Sigmoid colon (tissue), 4 donors: ENCODE measurements around the gene TTN.

Source experiments
- EP300 ChIP-seq, 4 donors: sonication (generic); formaldehyde crosslinking; IDR thresholded peaks; one replicate each; pipeline ENCODE4 v1.6.1; 2017; ENCODE audit warnings: antibody characterized with exemption in 4 of 4
- POLR2A ChIP-seq, 2 donors: fragments of 450-650 bp; IDR thresholded peaks; one replicate each; pipeline ENCODE4 v1.6.1; 2016; ENCODE audit warnings: antibody characterized with exemption in 2 of 2, mild to moderate bottlenecking in 2 of 2, moderate library complexity in 2 of 2
- POLR2AphosphoS5 ChIP-seq, 4 donors: sonication (generic); formaldehyde crosslinking; IDR thresholded peaks; one replicate each; pipeline ENCODE4 v1.6.1; 2017; ENCODE audit warnings: antibody characterized with exemption in 4 of 4
- TF ChIP-seq, protein P1 (sequence below), 4 experiments: fragments of 450-650 bp in 3 of 4; fragments of 200-600 bp in 1 of 4; IDR thresholded peaks; one replicate each; pipeline ENCODE4 v1.5.1; 2016 to 2019; ENCODE audit warnings: antibody characterized with exemption in 4 of 4, mild to moderate bottlenecking in 3 of 4, moderate library complexity in 2 of 4

DNA sequence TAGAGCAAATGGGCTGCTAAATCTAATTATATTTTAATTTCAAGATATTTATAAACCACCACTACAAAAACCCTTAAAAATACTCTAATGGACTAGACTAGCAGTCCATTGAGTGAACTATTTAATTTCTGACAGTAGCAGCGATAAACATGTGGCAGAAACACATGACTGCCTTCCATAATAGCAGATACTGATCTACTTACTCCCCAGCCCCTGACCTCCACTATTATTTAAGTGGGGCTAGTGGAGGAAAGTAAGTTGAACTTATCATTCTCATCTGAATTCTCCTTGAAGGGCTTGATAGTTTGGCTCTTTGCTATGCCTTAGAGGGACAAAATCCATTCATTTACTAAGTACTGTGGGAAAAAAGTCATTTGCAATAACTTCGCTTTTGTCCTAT is 90.8 kb downstream of the TTN start:
- TF ChIP-seq, protein P1, sequence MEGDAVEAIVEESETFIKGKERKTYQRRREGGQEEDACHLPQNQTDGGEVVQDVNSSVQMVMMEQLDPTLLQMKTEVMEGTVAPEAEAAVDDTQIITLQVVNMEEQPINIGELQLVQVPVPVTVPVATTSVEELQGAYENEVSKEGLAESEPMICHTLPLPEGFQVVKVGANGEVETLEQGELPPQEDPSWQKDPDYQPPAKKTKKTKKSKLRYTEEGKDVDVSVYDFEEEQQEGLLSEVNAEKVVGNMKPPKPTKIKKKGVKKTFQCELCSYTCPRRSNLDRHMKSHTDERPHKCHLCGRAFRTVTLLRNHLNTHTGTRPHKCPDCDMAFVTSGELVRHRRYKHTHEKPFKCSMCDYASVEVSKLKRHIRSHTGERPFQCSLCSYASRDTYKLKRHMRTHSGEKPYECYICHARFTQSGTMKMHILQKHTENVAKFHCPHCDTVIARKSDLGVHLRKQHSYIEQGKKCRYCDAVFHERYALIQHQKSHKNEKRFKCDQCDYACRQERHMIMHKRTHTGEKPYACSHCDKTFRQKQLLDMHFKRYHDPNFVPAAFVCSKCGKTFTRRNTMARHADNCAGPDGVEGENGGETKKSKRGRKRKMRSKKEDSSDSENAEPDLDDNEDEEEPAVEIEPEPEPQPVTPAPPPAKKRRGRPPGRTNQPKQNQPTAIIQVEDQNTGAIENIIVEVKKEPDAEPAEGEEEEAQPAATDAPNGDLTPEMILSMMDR (IDR thresholded peaks at IDR 0.05) = no peak
- TF ChIP-seq POLR2A (IDR thresholded peaks at IDR 0.05) (no peak), POLR2AphosphoS5 (IDR thresholded peaks at IDR 0.05) (no peak), EP300 (IDR thresholded peaks at IDR 0.05) (no peak)
